ENCODE results near the gene KRTDAP. TPM values are rescaled to one million over a fixed set of nuclear protein-coding genes. Genes with fewer than 3 reads are reported as not detected.

Gene KRTDAP
- total and polyA plus RNA-seq, 10 of the 15 experiments (the other 5 are each of a cell fraction or from before 2014, with no cell fraction given), result 0.23 TPM; not detected in 9

GRCh38 chr19:35458731-35459391, 31.4 kb downstream of the KRTDAP start (continued):
- TF ChIP-seq REST (IDR thresholded peaks at IDR 0.05; ENCODE audit: low read depth, low read length), result no peak
- no peak for TF ChIP-seq NFYB (IDR thresholded peaks at IDR 0.05; ENCODE audit: insufficient read depth, low read depth, low read length)
- TF ChIP-seq POLR2AphosphoS2 (IDR thresholded peaks at IDR 0.05; ENCODE audit: low read depth, low read length), result no peak
- TF ChIP-seq IRF4 (IDR thresholded peaks at IDR 0.05; ENCODE audit: low read depth, low read length), result no peak
- peak; percentile 78 for TF ChIP-seq NBN (IDR thresholded peaks at IDR 0.05)
- no peak for TF ChIP-seq IRF3 (IDR thresholded peaks at IDR 0.05)
- TF ChIP-seq ZNF24 (IDR thresholded peaks at IDR 0.05), result no peak
- no peak for TF ChIP-seq HDAC2 (IDR thresholded peaks at IDR 0.05)
- TF ChIP-seq MYC (IDR thresholded peaks at IDR 0.05; ENCODE audit: insufficient read depth, insufficient read length, insufficient replicate concordance, low read length, severe bottlenecking), result no peak
- no peak for TF ChIP-seq SMARCA5 (IDR thresholded peaks at IDR 0.05)
- no peak for TF ChIP-seq HSF1 (IDR thresholded peaks at IDR 0.05; ENCODE audit: low read depth, low read length)
- peak; percentile 33; the same call in 1 of the 2 replicates for TF ChIP-seq FOXM1 (IDR thresholded peaks at IDR 0.05; ENCODE audit: low read depth, low read length)
- no peak for TF ChIP-seq CREB1 (IDR thresholded peaks at IDR 0.05; ENCODE audit: low read depth)
- no peak for TF ChIP-seq BCLAF1 (IDR thresholded peaks at IDR 0.05)
- no peak for TF ChIP-seq SREBF1 (IDR thresholded peaks at IDR 0.05; ENCODE audit: low read length)
- TF ChIP-seq SKIL (IDR thresholded peaks at IDR 0.05; ENCODE audit: low read depth, poor library complexity, severe bottlenecking), result peak; percentile 57
- TF ChIP-seq ETV6 (conservative IDR thresholded peaks at IDR 0.05 in 1 of 2, IDR thresholded peaks at IDR 0.05 in 1 of 2; ENCODE audit: borderline replicate concordance in 1 of 2, low read depth in 1 of 2), result peak in 1 of 2 experiments; percentile 85; a peak in 2 of 4 replicates
- TF ChIP-seq CHD1 (IDR thresholded peaks at IDR 0.05; ENCODE audit: low read depth, low read length), result no peak
- TF ChIP-seq CHD2 (IDR thresholded peaks at IDR 0.05; ENCODE audit: borderline replicate concordance, low read depth, low read length), result peak; percentile 76

Measured in GM12878 (cell line).